NCI-H2029 (cell line): ENCODE results near the gene FNDC11.
"Not testable (repeated sequence)": the region's sequence is repeated elsewhere in the genome, so short reads cannot be mapped to it uniquely, and the experiment has no call there.

Experiments used
- DNase-seq: peaks from one replicate; lab custom pipeline; 2025; lab: John Stamatoyannopoulos, UW

FNDC11 gene

DNA sequence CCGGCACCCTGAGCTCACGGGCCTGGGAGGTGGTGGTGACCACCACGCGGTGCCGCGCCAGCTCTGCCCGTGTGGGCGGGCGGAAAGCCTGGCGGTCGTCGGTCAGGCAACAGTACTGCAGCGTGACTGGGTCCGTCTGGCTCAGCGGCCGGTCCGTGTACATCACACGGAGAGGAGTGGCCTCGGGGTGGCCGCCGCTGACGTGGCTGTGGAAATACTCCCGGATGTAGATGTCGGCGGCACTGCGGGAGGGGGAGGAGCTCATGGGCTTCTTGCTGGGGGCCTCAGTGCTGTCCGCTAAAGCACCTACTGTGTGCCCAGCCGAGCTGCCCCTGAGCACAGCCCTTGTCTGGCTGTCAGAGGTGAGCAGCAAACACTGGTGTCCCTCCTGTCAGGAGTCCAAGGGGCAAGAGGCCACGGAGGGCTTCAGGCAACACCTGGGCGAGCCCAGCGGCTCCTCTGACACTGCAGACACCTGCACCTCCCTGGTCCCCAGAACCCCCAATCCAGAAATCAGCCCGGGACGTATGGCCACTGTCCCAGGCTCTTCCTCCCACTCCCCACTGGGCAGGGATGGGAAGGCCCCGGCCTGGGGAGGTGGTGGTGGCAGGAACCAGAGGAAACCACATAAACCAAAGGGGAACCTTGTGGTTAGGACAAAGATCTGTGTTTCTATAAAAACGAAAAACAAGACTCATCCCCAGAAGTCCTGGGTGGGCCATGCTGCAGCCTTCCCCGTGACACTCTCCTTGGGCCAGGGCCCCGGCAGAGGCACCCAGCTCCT is 13.6 kb downstream of the FNDC11 start:
- no peak for DNase-seq

DNA sequence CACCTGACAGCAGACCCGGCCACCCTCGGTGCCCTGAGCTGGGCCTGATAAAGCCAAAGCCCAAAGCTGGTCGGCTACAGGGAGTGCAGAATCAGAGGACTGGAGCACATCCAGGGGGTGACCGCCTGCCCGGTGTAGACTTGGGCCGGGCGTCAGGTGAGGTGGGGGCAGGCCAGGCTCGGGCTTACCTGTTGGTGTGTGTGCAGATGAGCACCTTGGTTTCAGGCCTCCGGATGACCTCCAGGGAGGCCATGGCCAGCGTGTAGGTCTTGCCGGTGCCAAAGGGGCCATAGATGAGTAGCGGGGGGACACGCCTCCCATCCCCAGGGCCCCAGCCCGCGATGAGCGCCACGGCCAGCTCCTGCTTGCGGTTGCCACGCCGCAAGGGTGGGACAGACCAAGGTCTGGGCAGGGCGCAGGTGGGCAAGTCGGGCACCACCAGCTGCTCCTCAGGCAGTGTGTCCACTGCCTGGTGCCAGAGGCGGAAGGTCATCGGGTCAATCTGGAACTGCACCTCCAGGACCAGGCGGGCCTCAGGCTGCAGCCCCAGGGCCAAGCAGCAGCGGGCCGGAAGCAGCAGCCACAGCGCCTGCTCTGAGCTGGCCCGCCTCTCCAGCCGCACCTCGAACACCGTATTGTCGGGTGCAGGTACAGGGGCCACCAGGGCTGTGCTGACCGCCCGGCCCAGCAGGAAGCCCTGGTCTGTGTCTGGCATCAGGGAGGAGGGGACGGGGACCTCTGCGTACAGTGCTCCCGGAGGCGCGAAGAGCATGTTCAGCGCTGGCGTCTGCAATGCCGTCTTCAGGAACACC is 14.4 kb downstream of the FNDC11 start:
- no peak for DNase-seq

DNA sequence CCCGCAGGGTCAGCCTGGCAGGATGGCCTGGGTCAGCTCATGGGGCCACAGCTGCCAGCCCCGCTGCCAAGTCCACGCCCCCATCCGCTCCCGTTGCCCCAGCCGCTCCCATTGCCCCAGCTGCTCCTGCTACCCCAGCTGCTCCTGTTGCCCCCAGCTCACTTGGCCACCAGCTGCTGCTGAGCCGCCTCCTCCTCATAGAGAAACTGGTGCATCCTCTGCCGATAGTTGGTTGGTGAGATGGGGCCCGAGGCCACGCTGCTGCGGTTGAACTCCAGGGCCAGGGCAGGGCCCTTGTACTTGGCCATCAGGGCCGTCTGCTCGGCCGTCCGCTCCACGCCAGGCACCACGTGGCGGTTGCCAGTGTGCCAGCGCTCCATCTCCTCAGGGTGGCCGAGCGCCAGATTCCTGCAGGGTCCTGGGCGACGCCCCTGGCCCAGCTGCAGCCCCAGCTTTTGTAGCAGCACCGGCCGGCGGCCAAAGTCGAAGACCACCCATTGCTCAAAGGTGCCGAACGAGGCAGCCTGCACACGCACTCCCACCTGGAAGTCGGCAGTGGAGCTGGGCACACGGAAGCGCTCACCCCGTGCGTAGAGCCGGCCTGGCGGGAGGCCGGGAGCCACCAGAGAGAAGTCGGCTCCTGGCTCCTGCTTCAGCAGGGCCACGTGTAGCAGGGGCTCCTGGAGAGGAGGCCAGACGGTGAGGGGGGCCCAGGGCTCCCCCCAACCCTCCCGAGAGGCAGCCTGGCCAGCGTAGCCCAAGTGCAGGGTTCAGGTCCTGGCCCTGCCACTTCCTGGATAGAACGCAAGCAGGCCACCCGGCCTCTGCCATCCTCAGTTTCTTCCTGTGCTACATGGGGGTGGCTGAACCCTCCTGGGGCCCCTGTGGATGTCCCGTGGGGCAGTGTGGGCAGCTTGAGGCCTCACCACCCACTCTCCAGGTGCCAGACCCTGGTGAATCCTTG is 15.3 kb downstream of the FNDC11 start:
- DNase-seq: no peak

DNA sequence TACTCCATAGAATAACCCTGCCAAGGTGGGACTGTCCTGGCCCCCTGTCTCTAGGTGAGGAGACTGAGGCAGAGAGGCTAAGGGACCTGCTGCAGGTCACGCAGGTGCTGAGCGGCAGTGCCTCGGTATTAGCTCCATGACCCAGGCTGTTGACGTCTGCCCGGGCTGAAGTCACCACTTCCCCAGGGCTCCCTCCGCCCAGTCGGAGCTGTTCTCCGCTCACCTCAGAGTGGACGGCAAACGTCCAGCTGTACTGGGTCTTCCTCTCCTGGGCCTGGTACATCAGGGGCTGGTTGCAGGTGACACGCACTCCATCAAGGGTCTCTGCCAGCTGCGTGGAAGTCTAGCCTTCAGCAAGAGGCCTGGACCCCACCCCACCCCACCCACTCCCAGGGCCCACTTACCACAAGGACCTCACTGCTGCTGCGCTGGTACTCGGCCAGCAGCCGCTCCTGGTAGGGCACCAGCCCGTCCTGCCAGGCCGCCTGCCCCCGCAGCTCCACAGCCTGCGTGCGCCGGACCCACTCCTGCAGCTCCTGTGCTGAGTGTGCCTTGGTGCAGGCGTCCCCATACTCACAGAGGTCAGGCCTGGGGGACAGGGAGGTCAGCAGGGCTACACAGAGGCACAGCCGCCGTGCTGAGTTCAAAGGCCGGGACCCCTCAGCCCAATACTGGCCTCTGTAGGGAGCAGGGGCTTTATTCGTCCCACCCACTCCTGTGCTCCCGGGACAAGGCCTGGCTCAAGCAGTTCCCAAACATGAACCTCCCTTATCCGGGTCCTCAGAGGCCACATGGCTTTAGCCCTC is 16.5 kb downstream of the FNDC11 start:
- no peak for DNase-seq

DNA sequence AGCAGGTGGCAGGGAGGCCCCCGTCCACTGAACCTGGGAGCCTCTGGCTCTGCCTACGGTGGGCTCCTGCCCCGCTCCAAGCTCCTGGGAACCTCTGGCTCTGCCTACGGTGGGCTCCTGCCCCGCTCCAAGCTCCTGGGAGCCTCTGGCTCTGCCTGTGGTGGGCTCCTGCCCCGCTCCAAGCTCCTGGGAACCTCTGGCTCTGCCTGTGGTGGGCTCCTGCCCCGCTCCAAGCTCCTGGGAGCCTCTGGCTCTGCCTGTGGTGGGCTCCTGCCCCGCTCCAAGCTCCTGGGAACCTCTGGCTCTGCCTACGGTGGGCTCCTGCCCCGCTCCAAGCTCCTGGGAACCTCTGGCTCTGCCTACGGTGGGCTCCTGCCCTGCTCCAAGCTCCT is 17.1 kb downstream of the FNDC11 start:
- not testable (repeated sequence) for DNase-seq

DNA sequence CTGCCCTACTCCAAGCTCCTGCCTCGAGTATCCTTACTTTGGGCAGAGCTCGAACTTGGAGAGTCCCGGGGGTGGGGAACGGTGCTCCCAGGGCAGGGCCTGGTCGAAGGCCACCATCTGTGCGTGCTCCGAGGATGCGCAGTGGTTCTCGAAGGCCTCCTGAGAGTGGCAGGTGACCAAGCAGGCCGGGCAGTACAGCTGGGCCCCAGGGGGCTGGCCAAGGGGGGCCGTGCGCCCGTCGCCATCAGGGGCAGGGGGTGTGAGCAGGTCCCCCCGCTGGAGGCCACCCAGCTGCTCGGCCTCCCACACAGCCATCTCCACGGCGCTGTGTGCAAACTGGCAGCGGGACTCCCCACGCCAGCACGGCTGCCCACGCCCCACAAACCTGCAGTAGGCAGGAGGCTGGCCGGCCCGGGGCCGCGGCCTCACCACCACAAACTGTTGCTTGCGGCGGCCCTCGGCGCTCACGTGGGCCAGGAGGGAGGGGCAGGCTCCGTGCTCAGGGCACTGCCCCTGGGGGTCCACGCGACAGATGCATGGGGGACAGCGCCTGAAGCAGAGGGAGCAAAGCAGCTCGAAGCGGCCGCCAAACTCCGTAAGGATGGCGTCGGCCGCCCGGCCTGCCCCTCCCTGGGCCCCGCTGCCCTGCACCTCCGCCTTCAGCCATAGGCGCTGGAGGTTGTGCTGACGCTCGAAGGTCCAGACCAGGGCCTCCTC is 18.3 kb downstream of the FNDC11 start:
- DNase-seq: no peak

DNA sequence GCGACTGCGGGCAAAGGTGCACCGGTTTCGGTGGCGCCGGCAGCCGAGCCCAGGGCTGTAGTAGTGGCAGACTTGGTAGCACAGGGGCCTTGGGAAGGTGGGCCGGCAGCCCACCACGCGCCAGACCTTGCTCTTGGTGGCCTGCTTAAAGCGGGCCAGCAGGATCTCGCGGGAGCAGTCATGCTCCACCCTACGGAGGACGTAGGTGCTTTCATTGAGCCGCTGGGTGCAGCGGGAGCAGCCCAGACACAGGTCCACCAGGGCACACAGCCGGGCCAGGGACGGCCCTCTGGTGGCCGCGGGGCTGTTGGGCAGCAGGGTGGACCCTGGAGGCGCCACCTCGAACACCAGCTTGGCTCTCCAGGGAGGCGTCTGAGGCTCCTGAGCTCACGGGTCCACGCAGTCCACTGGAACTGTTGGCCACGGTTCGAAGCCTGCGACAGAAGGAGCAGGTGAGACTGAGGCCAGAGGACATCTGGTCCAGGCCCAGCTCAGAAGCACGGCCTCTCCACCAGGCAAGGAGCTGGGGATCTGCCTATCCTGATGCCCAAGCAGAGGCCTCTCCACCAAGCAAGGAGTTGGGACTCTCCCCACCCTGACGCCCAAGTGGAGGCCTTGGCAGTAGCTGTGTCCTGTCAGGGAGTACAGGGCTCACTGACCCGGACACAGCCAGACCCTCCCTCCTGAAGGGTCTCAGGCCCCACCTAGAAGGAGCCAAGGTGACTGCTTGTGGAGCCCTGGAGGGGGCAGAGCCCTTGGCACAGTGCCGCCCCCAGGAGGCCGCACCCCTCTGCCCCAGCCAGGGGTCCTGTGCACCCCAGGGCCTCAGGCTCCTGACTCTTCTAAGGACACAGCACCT is 19.1 kb downstream of the FNDC11 start:
- no peak for DNase-seq

DNA sequence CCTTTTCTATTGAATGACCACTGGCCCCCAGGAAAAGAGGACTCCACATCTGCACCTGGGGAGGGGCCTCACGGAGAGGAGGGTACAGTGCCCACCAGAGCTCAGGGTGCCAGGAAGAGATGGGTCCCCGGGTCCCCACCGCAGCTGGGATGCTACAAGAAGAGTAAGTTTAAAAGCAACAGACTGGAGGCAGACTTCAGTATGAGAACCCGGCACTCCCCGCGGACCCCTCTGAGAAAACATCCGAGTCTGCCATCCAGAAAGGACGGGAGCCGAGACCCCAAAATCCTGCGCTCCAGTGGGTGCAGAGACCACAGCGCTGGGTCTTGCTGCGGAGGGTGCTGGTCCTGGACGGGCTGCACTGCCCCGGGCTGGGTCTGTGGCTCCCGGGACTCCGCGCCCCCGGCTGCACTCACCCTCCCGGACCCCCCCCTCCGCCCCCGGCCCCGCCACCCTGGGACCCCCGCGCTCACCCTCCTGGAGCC is 19.7 kb downstream of the FNDC11 start:
- no peak for DNase-seq

DNA sequence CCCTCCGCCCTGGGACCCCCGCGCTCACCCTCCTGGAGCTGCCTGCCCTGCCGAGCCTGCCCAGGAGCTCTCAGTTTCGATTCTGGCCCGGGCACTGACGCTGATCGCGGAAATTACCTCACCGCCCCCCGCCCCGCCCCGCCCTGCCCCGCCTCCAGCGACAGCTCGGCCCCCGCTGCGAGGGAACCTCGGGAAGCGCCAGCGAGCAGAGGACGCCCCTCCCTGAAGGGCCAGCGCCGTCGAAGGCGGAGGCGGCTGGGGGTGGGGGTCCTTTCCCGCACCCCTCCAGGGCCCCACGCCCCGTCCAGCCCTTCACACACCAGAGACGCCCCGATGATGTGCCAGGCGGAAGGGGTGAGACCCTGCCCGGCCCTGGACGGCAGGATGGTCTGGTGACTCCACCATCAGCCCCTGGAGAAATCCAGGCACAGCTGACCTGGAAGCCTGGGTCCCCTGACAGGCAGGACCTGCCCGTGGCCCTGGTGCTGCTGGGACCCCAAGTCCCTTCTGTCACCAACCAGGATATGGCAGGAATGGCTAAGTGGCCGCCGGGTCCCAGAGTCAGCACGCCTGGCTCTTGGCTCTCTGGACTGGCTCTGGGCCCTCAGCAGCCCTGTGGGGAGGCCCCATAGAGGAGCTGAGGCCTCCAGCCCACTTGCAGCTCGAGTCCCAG is 20.3 kb downstream of the FNDC11 start, which contains the start of gene HELZ2:
Gene HELZ2 (minus strand): TSS at position 84 of the 673 bp plus-strand sequence. CDS start 1,854 bp downstream, outside the sequence.
- peak; percentile 42 for DNase-seq

DNA sequence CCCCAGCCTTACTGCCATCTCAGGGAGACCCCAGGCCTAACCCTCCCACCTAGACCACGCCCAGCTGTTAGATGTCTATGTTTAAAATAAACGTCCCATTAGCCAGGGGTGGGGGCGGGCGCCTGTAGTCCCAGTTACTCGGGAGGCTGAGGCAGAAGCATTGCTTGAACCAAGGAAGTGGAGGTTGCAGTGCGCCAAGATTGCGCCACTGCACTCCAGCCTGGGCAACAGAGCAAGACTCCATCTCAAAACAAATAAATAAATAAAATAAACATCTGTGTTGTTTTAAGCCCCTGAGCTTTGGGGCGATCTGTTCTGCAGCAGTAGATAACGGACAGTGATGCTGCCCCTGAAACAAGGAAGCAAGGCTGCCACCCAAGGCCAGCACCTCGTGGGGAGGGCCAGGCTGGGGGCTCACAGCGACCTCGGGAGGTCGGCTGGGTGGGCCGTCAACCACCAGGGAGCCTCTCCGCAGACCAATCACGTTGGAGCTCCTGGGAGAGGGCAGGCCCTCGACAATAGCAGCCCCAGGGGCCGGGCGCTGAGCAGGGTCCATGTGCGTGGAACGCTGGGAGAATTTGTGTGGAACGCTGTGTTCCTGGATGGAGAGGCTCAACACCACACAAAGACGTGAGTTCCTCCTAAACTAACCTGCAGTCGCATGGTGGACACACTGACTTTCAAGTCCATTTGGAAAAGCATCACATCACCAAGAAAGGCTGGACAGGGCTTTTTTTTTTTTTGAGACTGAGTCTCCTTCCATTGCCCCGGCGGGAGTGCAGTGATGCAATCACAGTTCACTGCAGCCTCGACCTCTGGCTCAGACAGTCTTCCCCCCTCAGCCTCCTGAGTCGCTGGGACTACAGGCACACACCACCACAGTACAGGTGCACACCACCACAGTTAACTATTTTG is 21.1 kb downstream of the FNDC11 start:
- DNase-seq: no peak

DNA sequence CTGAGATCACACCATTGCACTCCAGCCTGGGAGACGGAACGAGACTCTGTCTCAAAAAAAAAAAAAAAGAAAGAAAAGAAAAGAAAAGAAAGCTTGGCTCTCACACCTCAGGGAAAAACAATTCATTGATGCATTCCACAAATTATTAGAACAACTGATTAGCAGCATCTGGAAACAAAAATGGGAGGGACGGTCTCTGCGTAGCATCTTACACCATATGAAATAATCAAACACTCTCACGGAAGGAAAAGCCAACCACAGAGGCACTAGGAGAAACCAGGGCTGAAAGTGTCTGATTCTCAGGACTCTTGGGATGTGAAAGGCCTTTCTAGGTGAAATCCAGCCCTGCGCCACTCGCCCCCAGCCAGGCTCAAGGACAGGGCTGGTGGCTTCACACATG is 22.4 kb downstream of the FNDC11 start:
- DNase-seq: no peak

DNA sequence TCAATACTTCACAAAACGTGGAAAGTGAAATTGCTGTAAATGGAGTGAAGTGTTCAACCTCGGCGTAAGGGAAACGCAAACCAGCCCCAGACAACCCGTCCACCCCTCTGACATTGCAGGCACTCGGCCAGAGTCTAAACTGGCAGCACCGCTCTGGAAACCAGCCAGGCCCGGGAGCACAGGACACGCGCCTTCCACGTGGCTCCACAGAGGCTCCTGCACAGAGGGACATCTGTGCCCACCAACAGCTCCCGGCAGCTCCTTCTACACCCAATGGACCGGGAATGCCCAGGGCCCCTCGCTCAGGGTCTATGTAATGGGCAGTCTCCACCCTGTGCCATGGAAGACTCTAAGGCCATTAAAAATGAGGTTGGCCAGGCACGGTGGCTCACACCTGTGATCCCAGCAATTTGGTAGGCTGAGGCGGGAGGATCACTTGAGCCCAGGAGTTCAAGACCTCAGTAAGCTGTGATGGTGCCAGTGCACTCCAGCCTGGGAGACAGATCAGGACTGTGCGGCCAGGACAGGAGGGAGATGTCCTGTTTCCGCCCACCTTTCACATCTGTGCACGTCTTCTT is 23.4 kb downstream of the FNDC11 start:
- peak; percentile 78 for DNase-seq

DNA sequence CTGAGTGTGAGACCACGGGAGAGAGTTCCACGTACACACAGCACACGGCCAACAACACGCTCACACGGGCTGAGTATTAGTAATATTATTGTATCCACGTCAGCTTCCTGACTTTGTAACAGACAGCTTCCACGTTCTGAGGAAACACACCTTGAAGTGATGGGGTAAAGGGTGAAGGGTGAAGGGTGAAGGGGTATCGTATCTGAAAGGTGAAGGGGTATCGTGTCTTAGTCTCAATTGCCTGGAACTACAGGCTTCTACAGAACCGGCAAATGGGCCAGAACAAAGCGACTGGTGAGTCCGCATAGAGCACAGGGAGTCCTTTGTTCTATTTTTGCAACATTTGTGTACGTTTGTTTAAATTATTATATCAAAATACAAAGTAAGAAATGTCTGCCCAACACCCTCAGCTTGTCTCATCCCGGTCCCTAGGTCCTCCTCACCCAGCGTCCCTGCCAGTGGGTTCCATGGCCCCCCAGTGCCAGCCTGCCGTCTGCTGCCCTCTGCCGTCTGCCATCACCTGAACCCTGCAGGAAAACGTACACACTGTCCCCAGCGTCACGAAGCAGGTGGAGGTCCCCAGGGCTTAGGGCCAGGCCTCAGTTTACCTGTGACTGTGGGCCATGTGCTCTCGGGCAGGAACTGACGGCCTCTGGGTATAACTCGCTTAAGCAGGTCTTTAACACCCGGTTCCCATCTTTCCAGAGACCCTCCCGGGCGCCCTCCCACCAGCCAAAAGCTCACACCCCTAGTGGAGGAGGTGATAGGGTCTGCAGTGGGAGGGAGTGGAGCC is 24.5 kb downstream of the FNDC11 start:
- no peak for DNase-seq

DNA sequence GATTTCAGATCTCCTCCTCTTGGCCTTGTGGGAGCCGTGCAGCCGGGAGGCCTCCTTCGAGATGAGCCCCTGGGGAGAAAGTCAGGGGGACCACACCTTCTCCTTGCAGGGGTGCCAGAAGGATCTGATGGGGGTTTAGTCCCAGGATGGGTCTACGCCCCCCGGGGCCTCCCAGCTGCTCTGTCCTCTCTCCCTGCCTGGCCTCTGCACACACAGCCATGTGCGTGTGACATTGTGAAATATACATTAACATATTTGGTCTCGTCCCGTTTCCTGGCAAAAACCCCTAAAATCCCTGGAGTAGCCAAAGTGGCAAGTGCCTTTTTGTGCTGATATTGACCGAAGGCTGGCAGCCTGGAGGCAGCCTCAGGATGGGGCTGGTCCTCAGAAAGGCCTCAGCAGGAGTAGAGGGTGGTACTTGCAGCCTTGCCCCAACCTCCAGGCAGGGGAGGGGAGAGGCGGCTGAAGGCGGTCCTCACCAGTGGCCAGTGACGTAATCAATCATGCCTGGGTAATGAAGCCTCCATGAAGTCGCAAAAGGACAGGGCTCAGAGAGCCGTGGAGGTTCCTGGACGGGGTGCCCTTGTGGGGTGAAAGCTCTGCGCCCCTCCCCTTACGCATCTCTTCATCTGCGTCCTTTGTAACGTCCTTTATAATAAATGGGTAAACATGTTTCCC is 25.2 kb downstream of the FNDC11 start:
- DNase-seq: no peak

DNA sequence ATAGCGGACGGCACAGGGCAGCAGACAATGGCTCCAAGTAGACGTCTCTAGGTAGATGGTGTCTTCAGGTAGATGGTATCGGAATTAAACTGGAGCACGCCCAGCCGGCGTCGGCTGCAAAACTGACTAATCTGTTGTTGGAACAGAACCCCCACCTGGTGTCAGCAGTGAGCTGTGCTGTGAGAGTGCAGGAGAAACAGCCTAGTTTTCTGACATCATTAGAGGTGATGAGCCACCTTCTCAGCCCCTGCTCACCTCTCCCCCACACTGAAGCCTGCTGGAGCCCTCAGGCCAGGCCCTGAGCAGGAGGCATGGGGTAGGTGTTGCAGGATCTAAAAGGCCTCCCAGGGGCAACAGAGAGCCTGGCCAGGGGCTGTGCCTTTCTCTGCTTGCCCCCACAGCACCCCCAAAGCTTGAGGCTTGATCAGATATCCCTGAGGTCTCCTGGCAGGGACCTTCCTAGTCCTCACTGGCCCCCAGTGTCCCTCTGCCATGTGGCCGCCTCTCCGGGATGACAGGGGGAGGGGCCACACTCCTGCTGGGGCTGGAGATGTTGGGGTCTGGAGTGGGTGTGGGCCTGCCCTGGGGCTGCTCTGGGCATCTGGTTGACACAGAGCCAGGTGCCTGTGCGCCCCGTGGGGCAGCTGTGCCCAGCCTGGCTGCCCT is 27.0 kb downstream of the FNDC11 start:
- no peak for DNase-seq
